ENCODE measurements around the gene BSND. TPM values are rescaled to one million over a fixed set of nuclear protein-coding genes. Genes with fewer than 3 reads are reported as not detected.

The BSND gene
- polyA plus RNA-seq, 1 donor (not counting 4 experiments of a cell fraction or from before 2014, with no cell fraction given): not detected

DNA sequence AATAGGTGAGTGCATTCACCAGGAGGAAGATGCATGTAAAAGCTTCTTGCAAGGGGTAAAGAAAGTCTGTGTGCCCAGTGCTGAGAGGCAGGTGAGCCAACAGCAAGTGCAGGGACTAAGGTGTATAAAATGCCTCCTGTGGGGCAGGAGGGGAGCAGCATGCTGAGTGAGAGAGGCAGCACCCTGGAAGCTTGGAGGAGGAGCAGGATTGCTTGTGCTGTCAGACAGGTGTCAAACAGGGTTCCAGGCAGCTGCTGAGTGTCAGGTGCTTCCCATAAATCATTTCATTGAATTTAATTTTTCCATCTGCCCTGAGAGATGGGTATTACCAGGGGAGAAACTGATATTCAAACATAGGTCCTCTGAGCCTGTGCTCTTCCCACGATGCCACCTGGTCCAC lies 13.9 kb downstream of the BSND start:
- Histone ChIP-seq H2AFZ (ENCODE audit: control insufficient read depth, low read length) (no peak overlapping the region), H4K20me1 (ENCODE audit: control insufficient read depth, extremely low read depth, insufficient read depth, low read length) (no peaks in the 10 kb centered on the region), H3K4me3 (ENCODE audit: control insufficient read depth in 2 of 3, extremely low read depth in 1 of 3, insufficient read depth in 2 of 3, low read depth in 1 of 3, low read length in 3 of 3) (no peak overlapping the region), H3K79me2 (ENCODE audit: control insufficient read depth, insufficient read depth, low read length) (no peaks in the 10 kb centered on the region), H3K4me2 (ENCODE audit: control insufficient read depth, extremely low read depth, insufficient read depth, low read depth, low read length) (no peak overlapping the region), H3K27me3 (ENCODE audit: control insufficient read depth, extremely low read depth, insufficient read depth, low read length) (peaks cover 24% of the 10 kb centered on the region), H3K27ac (ENCODE audit: control insufficient read depth, insufficient read depth, low read length) (no peak overlapping the region), H3K9me3 (ENCODE audit: control insufficient read depth, low read depth, low read length) (no peaks in the 10 kb centered on the region), H3K36me3 (ENCODE audit: control insufficient read depth in 2 of 2, extremely low read depth in 1 of 2, insufficient read depth in 2 of 2, low read length in 2 of 2) (no peaks in the 10 kb centered on the region), H3K4me1 (ENCODE audit: control insufficient read depth, extremely low read depth, insufficient read depth, low read length) (peaks cover 9% of the 10 kb centered on the region), H3K9ac (ENCODE audit: control insufficient read depth, extremely low read depth, insufficient read depth, low read length) (no peak overlapping the region), H3K9me1 (ENCODE audit: control insufficient read depth, extremely low read depth, insufficient read depth, low read length) (no peaks in the 10 kb centered on the region)
- FAIRE-seq: no peak
- dilution Hi-C loops (cut with MboI; ENCODE audit: extremely low pct_ligation_motif_present, low sequenced_read_pairs): no loop called here
- no peak for TF ChIP-seq EZH2 (IDR thresholded peaks at IDR 0.05; ENCODE audit: low read length)
- TF ChIP-seq, protein P1, sequence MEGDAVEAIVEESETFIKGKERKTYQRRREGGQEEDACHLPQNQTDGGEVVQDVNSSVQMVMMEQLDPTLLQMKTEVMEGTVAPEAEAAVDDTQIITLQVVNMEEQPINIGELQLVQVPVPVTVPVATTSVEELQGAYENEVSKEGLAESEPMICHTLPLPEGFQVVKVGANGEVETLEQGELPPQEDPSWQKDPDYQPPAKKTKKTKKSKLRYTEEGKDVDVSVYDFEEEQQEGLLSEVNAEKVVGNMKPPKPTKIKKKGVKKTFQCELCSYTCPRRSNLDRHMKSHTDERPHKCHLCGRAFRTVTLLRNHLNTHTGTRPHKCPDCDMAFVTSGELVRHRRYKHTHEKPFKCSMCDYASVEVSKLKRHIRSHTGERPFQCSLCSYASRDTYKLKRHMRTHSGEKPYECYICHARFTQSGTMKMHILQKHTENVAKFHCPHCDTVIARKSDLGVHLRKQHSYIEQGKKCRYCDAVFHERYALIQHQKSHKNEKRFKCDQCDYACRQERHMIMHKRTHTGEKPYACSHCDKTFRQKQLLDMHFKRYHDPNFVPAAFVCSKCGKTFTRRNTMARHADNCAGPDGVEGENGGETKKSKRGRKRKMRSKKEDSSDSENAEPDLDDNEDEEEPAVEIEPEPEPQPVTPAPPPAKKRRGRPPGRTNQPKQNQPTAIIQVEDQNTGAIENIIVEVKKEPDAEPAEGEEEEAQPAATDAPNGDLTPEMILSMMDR (optimal IDR thresholded peaks at IDR 0.05 in 1 of 3, IDR thresholded peaks at IDR 0.05 in 1 of 3, conservative IDR thresholded peaks at IDR 0.05 in 1 of 3; ENCODE audit: extremely low read depth in 1 of 3, insufficient read depth in 2 of 3, low read length in 3 of 3): no peak
- no peak for DNase-seq (ENCODE audit: low read depth, low spot score)

DNA sequence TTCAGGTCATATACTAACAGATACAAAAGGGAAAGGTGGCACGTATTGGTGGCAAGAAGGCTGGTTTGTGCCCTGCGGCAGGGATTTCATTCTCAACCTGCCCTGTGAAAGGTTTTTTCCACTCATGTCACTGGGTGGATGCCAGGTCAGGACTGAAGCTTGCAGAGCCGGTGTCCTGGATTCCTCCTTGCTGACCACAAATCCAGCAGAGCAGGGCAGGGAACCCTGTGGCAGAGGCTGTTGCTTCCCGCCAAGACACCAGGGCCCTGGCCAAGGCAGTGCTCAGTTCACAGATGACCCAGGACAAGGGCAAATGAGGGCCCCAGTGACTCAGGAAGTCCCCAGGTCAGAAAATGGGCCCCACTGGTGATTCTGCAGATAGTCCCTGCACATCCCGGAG lies 16.4 kb downstream of the BSND start:
- no peaks in the 10 kb centered on the region for H3K9me1 ChIP-seq (ENCODE audit: control insufficient read depth, extremely low read depth, insufficient read depth, low read length)
- no peak overlapping the region for H3K4me3 ChIP-seq (ENCODE audit: control insufficient read depth in 2 of 3, extremely low read depth in 1 of 3, insufficient read depth in 2 of 3, low read depth in 1 of 3, low read length in 3 of 3)
- H3K27me3 ChIP-seq (ENCODE audit: control insufficient read depth, extremely low read depth, insufficient read depth, low read length): peaks cover 24% of the 10 kb centered on the region
- no peaks in the 10 kb centered on the region for H4K20me1 ChIP-seq (ENCODE audit: control insufficient read depth, extremely low read depth, insufficient read depth, low read length)
- H3K36me3 ChIP-seq (ENCODE audit: control insufficient read depth in 2 of 2, extremely low read depth in 1 of 2, insufficient read depth in 2 of 2, low read length in 2 of 2): no peaks in the 10 kb centered on the region
- H3K79me2 ChIP-seq (ENCODE audit: control insufficient read depth, insufficient read depth, low read length): no peaks in the 10 kb centered on the region
- no peak overlapping the region for H3K9ac ChIP-seq (ENCODE audit: control insufficient read depth, extremely low read depth, insufficient read depth, low read length)
- no peak for DNase-seq (ENCODE audit: low read depth, low spot score)
- no peaks in the 10 kb centered on the region for H3K4me1 ChIP-seq (ENCODE audit: control insufficient read depth, extremely low read depth, insufficient read depth, low read length)
- H3K9me3 ChIP-seq (ENCODE audit: control insufficient read depth, low read depth, low read length): no peaks in the 10 kb centered on the region
- no peak overlapping the region for H3K4me2 ChIP-seq (ENCODE audit: control insufficient read depth, extremely low read depth, insufficient read depth, low read depth, low read length)
- TF ChIP-seq EZH2 (IDR thresholded peaks at IDR 0.05; ENCODE audit: low read length): no peak
- TF ChIP-seq, protein P1 (optimal IDR thresholded peaks at IDR 0.05 in 1 of 3, IDR thresholded peaks at IDR 0.05 in 1 of 3, conservative IDR thresholded peaks at IDR 0.05 in 1 of 3; ENCODE audit: extremely low read depth in 1 of 3, insufficient read depth in 2 of 3, low read length in 3 of 3): no peak
- dilution Hi-C loops (cut with MboI; ENCODE audit: extremely low pct_ligation_motif_present, low sequenced_read_pairs): no loop called here
- FAIRE-seq: no peak
- H2AFZ ChIP-seq (ENCODE audit: control insufficient read depth, low read length): no peak overlapping the region
- H3K27ac ChIP-seq (ENCODE audit: control insufficient read depth, insufficient read depth, low read length): no peak overlapping the region
